HS-5 (cell line): ENCODE measurements around the gene PPP1R3C.

Experiments
- DNase-seq: peaks from one replicate; pipeline ENCODE4 v3.0.0-alpha.2; 2012; ENCODE audit warnings: low read depth

The PPP1R3C gene

GRCh38 chr10:91629715-91630549, 2.9 kb downstream of the PPP1R3C start:
- no peak for DNase-seq

GRCh38 chr10:91628383-91628782, 4.5 kb downstream of the PPP1R3C start:
- no peak for DNase-seq

GRCh38 chr10:91627344-91628102, 5.3 kb downstream of the PPP1R3C start:
- no peak for DNase-seq

- no peak for DNase-seq
These were observed 5.9 kb downstream of the PPP1R3C start for GRCh38 chr10:91626936-91627335.

- DNase-seq, result no peak
These were observed 8.2 kb downstream of the PPP1R3C start for GRCh38 chr10:91624633-91625032.

- DNase-seq, result no peak
These were observed 10.3 kb downstream of the PPP1R3C start for GRCh38 chr10:91622601-91623000.

GRCh38 chr10:91621483-91622113, 11.3 kb downstream of the PPP1R3C start:
- DNase-seq, result no peak

GRCh38 chr10:91617072-91617609, 15.7 kb downstream of the PPP1R3C start:
- peak; percentile 73 for DNase-seq

GRCh38 chr10:91616137-91616536, 16.7 kb downstream of the PPP1R3C start:
- DNase-seq, result no peak

- DNase-seq, result no peak
These were observed 18.6 kb downstream of the PPP1R3C start for GRCh38 chr10:91614225-91614624.

- peak; percentile 97 for DNase-seq
These were observed 19.3 kb downstream of the PPP1R3C start for GRCh38 chr10:91613411-91614187.

- no peak for DNase-seq
These were observed 22.0 kb downstream of the PPP1R3C start for GRCh38 chr10:91610919-91611318.

- no peak for DNase-seq
These were observed 22.4 kb downstream of the PPP1R3C start for GRCh38 chr10:91610444-91610843.

GRCh38 chr10:91607646-91608403, 25.0 kb downstream of the PPP1R3C start:
- DNase-seq, result no peak

GRCh38 chr10:91605968-91606367, 26.9 kb downstream of the PPP1R3C start:
- DNase-seq, result no peak

GRCh38 chr10:91604553-91605534, 28.0 kb downstream of the PPP1R3C start:
- DNase-seq, result no peak

GRCh38 chr10:91603931-91604331, 28.9 kb downstream of the PPP1R3C start:
- DNase-seq, result no peak

GRCh38 chr10:91602868-91603568, 29.9 kb downstream of the PPP1R3C start:
- no peak for DNase-seq

GRCh38 chr10:91602449-91602848, 30.4 kb downstream of the PPP1R3C start:
- DNase-seq, result no peak
